Retinal pigment epithelial cell (primary cell): ENCODE results near the gene PLEKHH1.
"Not testable (repeated sequence)": the region's sequence is repeated elsewhere in the genome, so short reads cannot be mapped to it uniquely, and the experiment has no call there.

Source experiments
- DNase-seq: peaks from one replicate; pipeline ENCODE4 v3.0.0-alpha.2; 2010; ENCODE audit warnings: low read depth
- H3K4me3 ChIP-seq: 2 replicates; pipeline ENCODE4 v1.5.1; 2011; ENCODE audit warnings: mild to moderate bottlenecking, low read length, control low read depth, moderate library complexity
- CTCF ChIP-seq: conservative IDR thresholded peaks from 2 replicates; pipeline ENCODE4 v1.5.1; 2011; ENCODE audit warnings: low read depth, low read length, control low read depth, inconsistent platforms

The PLEKHH1 gene

GRCh38 chr14:67541448-67542387, 8.6 kb downstream of the PLEKHH1 start:
- DNase-seq = no peak
- no peak for TF ChIP-seq CTCF
- no peak overlapping the region for H3K4me3 ChIP-seq

GRCh38 chr14:67542620-67543019, 9.5 kb downstream of the PLEKHH1 start:
- not testable (repeated sequence) for DNase-seq, H3K4me3 ChIP-seq

- TF ChIP-seq CTCF = no peak
- H3K4me3 ChIP-seq = no peak overlapping the region
- DNase-seq = no peak
Observed at GRCh38 chr14:67544590-67544989, 11.5 kb downstream of the PLEKHH1 start.

GRCh38 chr14:67547224-67547780, 14.2 kb downstream of the PLEKHH1 start:
- no peak for TF ChIP-seq CTCF
- no peak overlapping the region for H3K4me3 ChIP-seq
- no peak for DNase-seq

GRCh38 chr14:67549734-67550133, 16.6 kb downstream of the PLEKHH1 start:
- DNase-seq = no peak
- no peak overlapping the region for H3K4me3 ChIP-seq
- TF ChIP-seq CTCF = no peak

GRCh38 chr14:67551123-67551522, 18.0 kb downstream of the PLEKHH1 start:
- no peak for DNase-seq
- H3K4me3 ChIP-seq = no peak overlapping the region
- no peak for TF ChIP-seq CTCF

- TF ChIP-seq CTCF = no peak
- DNase-seq = no peak
Observed at GRCh38 chr14:67551940-67552339, 18.9 kb downstream of the PLEKHH1 start.

More at GRCh38 chr14:67551940-67552339, 18.9 kb downstream of the PLEKHH1 start:
- no peak overlapping the region for H3K4me3 ChIP-seq
